Fibroblast of the aortic adventitia (primary cell): ENCODE measurements around the gene PIK3C2G. TPM values are rescaled to one million over a fixed set of nuclear protein-coding genes. Genes with fewer than 3 reads are reported as not detected.

Experiments used
- DNase-seq: peaks from one replicate; pipeline ENCODE4 v3.0.0-alpha.2; 2010; ENCODE audit warnings: low read depth
- H3K4me3 ChIP-seq: 2 replicates; pipeline ENCODE4 v1.5.1; 2011; ENCODE audit warnings: low read depth, mild to moderate bottlenecking, control low read depth, low read length, moderate library complexity
- CTCF ChIP-seq: IDR thresholded peaks from 2 replicates; pipeline ENCODE4 v1.5.1; 2011; ENCODE audit warnings: mild to moderate bottlenecking, low read length, control low read depth, inconsistent platforms; ENCODE audit not compliant: insufficient read depth
- total RNA-seq: library from RNA; depleted of rRNA; stranded (reverse); fragments of >200 nt; gene quantifications from 2 replicates; pipeline ENCODE4 v1.2.3, GENCODE V29; 2012; ENCODE audit warnings: low replicate concordance

PIK3C2G gene
- total RNA-seq, 1 donor: 0.09 TPM

GRCh38 chr12:18462442-18462841, 201.1 kb downstream of the PIK3C2G start:
- peak; percentile 94 for DNase-seq
- peak overlapping the region; percentile 10 for H3K4me3 ChIP-seq
- TF ChIP-seq CTCF: no peak

GRCh38 chr12:18467620-18468245, 206.4 kb downstream of the PIK3C2G start:
- DNase-seq: no peak
- TF ChIP-seq CTCF: no peak

GRCh38 chr12:18468246-18469075, 207.1 kb downstream of the PIK3C2G start:
- DNase-seq: peak; percentile 30
- no peak overlapping the region for H3K4me3 ChIP-seq
- no peak for TF ChIP-seq CTCF

More at GRCh38 chr12:18467620-18468245, 206.4 kb downstream of the PIK3C2G start:
- no peak overlapping the region for H3K4me3 ChIP-seq

- no peak overlapping the region for H3K4me3 ChIP-seq
- no peak for TF ChIP-seq CTCF
- no peak for DNase-seq
These were observed 208.9 kb downstream of the PIK3C2G start for GRCh38 chr12:18470251-18470650.

GRCh38 chr12:18472304-18472703, 211.0 kb downstream of the PIK3C2G start:
- TF ChIP-seq CTCF: no peak
- no peak overlapping the region for H3K4me3 ChIP-seq
- DNase-seq: no peak

- DNase-seq: no peak
- TF ChIP-seq CTCF: no peak
- H3K4me3 ChIP-seq: no peak overlapping the region
These were observed 211.5 kb downstream of the PIK3C2G start for GRCh38 chr12:18472806-18473205.
